ENCODE results near the gene ATG5.
"Not testable (repeated sequence)": the region's sequence is repeated elsewhere in the genome, so short reads cannot be mapped to it uniquely, and the experiment has no call there.

ATG5 gene

GRCh38 chr6:106309766-106310373 lies 15.7 kb downstream of the ATG5 start:
- no peak for DNase-seq

GRCh38 chr6:106308985-106309384 lies 16.6 kb downstream of the ATG5 start:
- DNase-seq = no peak

- DNase-seq = no peak
Observed at GRCh38 chr6:106305740-106306139, 19.8 kb downstream of the ATG5 start.

DNA sequence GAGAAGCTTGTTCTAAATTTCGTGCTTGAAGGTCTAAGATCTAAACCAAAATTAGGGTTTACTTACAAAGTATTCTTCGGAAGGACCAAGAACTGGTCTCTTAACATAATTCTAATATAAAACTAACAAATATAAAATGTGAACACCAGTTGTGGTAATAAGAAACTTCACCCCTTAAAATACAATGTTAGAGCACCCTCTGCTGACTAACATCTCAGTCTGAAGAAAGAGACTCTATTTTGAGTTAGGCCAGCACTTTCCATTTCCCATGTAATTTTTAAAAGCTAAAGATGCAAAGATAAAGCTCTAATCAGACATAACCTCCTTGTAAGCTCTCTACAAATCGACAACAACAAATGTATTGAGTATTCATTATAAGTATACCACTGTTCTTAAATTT lies 24.6 kb downstream of the ATG5 start:
- no peak for DNase-seq

GRCh38 chr6:106300020-106300780 lies 25.4 kb downstream of the ATG5 start:
- no peak for DNase-seq

DNA sequence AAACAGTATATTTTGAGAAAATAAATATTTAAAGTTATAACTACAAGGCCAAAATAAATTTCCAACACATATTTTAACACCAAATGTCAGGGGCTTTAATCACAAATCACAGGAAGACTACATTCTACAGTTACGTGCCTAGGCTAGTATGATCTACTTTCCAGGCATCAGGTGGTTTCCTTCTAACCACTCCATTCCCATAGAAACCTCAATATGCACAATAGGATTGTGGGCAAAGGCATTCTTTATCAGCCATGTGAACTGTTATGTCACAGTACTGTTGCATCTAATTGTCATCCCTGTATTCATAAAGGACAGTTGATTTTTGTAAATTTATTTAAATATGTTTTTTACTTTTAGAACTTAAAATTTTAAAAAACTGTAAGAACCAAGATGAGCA lies 32.4 kb downstream of the ATG5 start:
- DNase-seq = no peak

- DNase-seq = no peak
Observed at GRCh38 chr6:106290954-106291353, 34.6 kb downstream of the ATG5 start.

- DNase-seq = no peak
Observed at GRCh38 chr6:106290032-106290431, 35.5 kb downstream of the ATG5 start.

GRCh38 chr6:106287215-106287614 lies 38.3 kb downstream of the ATG5 start:
- no peak for DNase-seq

DNA sequence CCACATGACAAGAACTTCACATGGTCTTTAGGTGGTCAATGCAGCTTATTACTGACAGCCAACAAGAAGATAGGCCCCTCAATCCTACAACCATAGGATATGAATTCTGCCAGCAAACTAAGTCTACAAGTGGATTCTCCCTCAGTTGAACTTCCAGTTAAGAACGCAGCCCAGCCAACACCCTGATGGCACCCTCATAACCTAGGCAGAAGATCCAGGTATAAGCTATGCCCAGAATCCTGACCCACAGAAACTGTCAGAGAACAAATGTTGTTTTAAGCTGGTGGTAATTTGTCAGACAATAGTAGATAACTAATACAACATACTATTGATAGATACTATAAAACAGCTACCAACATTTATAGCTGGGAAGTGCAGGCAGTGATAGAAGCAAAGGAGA lies 38.8 kb downstream of the ATG5 start:
- DNase-seq = no peak

DNA sequence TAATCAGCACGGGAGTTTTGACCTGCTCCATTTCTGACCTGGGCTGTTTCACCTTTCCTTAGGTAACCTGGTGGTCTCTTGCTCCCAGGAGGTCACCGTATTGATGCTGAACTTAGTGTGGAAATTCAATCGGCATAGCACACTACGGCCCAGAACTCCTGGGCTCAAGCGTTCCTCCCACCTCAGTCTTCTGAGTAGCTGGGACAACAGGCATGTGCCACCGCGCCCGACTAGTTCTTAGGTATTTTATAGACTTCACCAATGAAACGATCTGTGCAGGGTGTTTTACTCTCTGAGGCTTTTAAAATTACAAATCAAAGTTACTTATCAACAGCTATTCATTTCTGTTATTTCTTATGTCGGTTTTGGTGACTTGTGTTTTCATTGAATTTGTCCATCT lies 42.1 kb downstream of the ATG5 start:
- no peak for DNase-seq

DNA sequence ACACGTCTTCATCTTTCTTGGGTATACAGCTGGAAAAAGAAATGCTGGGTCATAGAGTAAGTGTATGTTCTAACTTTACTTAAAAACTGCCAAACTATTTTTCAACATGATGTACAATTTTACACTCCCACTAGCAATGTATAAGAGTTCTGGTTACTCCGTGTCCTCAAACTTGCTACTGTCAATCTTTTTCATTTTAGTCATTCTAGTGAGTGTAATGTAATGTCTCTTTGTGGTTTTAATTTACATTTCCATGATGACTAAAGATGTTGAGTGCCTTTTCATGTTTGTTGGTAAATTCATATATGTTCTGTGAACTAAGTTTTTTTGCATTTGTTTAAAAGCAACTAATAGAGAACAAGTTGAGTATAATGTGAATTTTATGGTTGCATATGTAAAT lies 43.9 kb downstream of the ATG5 start:
- DNase-seq = no peak

DNA sequence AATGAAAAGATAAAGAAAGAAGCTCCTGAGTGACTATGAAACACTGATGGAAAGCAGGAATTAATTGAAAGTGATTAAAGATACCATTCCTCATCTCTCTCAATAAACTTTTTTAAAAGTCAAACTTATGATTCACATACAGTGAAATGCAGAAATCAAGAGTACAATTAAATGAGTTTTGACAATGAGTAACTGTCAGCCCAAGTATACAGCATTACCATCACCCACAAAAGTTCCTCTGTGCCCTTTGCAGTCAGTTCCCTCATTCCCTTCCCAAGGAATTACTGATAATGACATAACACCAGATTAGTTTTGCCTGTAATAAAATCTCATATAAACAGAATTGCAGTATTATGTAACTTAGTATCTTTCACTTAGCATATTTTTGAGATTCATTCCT lies 44.5 kb downstream of the ATG5 start:
- DNase-seq = no peak

- DNase-seq = no peak
Observed at GRCh38 chr6:106279179-106279578, 46.4 kb downstream of the ATG5 start.

GRCh38 chr6:106275692-106276091 lies 49.9 kb downstream of the ATG5 start:
- no peak for DNase-seq

- no peak for DNase-seq
Observed at GRCh38 chr6:106273087-106273486, 52.5 kb downstream of the ATG5 start.

DNA sequence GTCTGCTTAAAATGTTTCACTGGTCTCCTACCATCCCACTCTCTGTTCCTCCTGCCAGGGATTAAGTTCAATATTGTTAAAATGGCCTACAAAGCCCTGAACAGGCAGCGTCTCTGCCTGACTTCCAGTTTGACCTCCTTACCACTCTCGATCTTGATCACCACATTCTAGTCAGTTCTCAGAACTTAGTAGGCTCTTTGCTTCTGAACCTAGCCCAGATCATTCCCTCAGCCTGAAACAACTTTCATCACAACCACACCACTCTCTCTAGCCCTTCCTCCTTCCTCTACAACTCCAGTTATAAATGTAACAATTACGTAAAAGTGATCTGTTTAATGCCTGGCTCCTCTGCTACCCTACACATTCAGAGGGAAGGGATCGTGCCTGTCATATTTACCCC lies 53.3 kb downstream of the ATG5 start:
- DNase-seq = no peak

- DNase-seq = no peak
Observed at GRCh38 chr6:106270414-106270813, 55.1 kb downstream of the ATG5 start.

DNA sequence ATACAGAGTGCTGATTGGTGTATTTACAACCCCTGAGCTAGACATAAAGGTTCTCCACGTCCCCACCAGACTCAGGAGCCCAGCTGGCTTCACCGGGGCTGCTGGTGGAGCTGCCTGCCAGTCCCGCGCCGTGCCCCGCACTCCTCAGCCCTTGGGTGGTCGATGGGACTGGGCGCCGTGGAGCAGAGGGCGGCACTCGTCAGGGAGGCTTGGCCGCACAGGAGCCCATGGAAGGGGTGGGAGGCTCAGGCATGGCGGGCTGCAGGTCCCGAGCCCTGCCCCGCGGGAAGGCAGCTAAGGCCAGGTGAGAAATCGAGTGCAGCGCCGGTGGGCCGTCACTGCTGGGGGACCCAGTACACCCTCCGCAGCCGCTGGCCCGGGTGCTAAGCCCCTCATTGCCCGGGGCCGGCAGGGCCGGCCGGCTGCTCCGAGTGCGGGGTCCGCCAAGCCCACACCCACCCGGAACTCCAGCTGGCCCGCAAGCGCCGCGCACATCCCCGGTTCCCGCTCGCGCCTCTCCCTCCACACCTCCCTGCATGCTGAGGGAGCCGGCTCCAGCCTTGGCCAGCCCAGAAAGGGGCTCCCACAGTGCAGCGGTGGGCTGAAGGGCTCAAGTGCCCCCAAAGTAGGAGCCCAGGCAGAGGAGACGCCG lies 56.2 kb downstream of the ATG5 start:
- DNase-seq = not testable (repeated sequence)

GRCh38 chr6:106268500-106268899 lies 57.1 kb downstream of the ATG5 start:
- DNase-seq = not testable (repeated sequence)

- not testable (repeated sequence) for DNase-seq
Observed at GRCh38 chr6:106264433-106264832, 61.1 kb downstream of the ATG5 start.

DNA sequence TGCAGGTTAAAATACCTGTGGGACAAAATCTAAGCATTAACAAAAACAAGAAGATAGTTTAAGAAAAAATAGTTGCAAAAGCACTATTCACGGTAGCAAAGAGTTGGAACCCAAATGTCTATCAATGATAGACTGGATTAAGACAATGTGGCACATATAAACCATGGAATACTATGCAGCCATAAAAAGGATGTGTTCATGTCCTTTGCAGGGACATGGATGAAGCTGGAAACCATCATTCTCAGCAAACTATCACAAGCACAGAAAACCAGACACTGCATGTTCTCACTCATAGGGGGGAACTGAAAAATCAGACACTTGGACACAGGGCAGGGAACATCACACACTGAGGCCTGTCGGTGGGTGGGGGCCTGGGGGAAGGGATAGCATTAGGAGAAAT lies 65.8 kb downstream of the ATG5 start:
- not testable (repeated sequence) for DNase-seq

- DNase-seq = no peak
Observed at GRCh38 chr6:106258726-106259125, 66.8 kb downstream of the ATG5 start.

DNA sequence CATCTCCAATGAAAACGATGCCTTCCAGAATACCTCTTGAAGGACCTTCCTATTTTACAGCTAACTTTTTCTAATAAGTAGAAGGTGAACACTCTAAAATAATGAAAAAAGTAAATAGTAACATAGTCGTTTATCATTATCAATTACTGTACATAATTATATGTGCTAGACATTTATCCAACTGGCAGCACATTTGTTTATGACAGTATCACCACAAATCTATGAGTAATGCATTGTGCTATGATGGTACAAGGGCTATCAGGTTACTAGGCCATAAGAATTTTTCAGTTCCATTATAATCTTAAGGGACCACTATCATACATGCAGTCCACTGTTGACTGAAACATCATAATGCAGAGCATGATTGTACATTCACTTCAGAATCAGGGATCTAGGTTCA lies 68.4 kb downstream of the ATG5 start:
- DNase-seq = no peak

Data from right hindlimb (tissue), 1 donor.